NOMO-1 treated with DMSO at 0.1 percent for 48 hours (cell line): ENCODE data around the gene STPG4.
A peak's percentile ranks its signal among the peaks of the same experiment; 100 is the strongest.

ENCODE experiments used
- DNase-seq: peaks from one replicate; lab custom pipeline; 2025; ENCODE audit not compliant: unreplicated experiment; lab: John Stamatoyannopoulos, UW

STPG4 gene

GRCh38 chr2:47091118-47091517 is 64.0 kb downstream of the STPG4 start:
- no peak for DNase-seq

GRCh38 chr2:47089083-47089464 is 66.0 kb downstream of the STPG4 start:
- DNase-seq = no peak

GRCh38 chr2:47088371-47089082 is 66.6 kb downstream of the STPG4 start:
- no peak for DNase-seq

GRCh38 chr2:47087051-47087450 is 68.1 kb downstream of the STPG4 start:
- no peak for DNase-seq

- no peak for DNase-seq
Observed at GRCh38 chr2:47086571-47086970, 68.5 kb downstream of the STPG4 start.

GRCh38 chr2:47086054-47086471 is 69.0 kb downstream of the STPG4 start:
- DNase-seq = no peak

- no peak for DNase-seq
Observed at GRCh38 chr2:47083886-47084687, 71.0 kb downstream of the STPG4 start.

GRCh38 chr2:47083485-47083884 is 71.6 kb downstream of the STPG4 start:
- DNase-seq = no peak

- DNase-seq = no peak
Observed at GRCh38 chr2:47083005-47083404, 72.1 kb downstream of the STPG4 start.

- no peak for DNase-seq
Observed at GRCh38 chr2:47080888-47081301, 74.2 kb downstream of the STPG4 start.

GRCh38 chr2:47079515-47080412 is 75.3 kb downstream of the STPG4 start:
- DNase-seq = no peak

- DNase-seq = peak; percentile 49
Observed at GRCh38 chr2:47078541-47079482, 76.3 kb downstream of the STPG4 start.

GRCh38 chr2:47077442-47078117 is 77.5 kb downstream of the STPG4 start:
- peak; percentile 32 for DNase-seq

- DNase-seq = no peak
Observed at GRCh38 chr2:47076586-47077441, 78.3 kb downstream of the STPG4 start.

GRCh38 chr2:47076126-47076506 is 79.0 kb downstream of the STPG4 start:
- no peak for DNase-seq

GRCh38 chr2:47075361-47076125 is 79.6 kb downstream of the STPG4 start:
- no peak for DNase-seq

GRCh38 chr2:47074691-47075090 is 80.4 kb downstream of the STPG4 start:
- DNase-seq = no peak

- DNase-seq = no peak
Observed at GRCh38 chr2:47073641-47074040, 81.5 kb downstream of the STPG4 start.
